Activated B cell treated with CpG ODN at 0.5 μM for 24 hours (primary cell): ENCODE data around the gene ARHGAP26. TPM values are rescaled to one million over a fixed set of nuclear protein-coding genes. Genes with fewer than 3 reads are reported as not detected.

Experiments
- ATAC-seq: fragments of 200-7000 bp; cut with Tn5 transposase; one replicate; pipeline ENCODE4 v1.10.0; 2021; ENCODE audit warnings: low read depth, mild to moderate bottlenecking, moderate library complexity
- CTCF ChIA-PET: fragments of 350-600 bp; sonication (Branson Sonifier 250); formaldehyde crosslinking; loops from one replicate; lab custom pipeline; 2021; ENCODE audit warnings: antibody characterized with exemption; lab: Charles Lee
- POLR2A ChIA-PET: fragments of 350-600 bp; sonication (Branson Sonifier 250); formaldehyde crosslinking; loops from one replicate; lab custom pipeline; 2021; ENCODE audit warnings: antibody characterized with exemption; lab: Charles Lee
- DNase-seq: peaks from one replicate; pipeline ENCODE4 v3.0.0; 2022
- H3K27ac Mint-ChIP-seq: one replicate; pipeline ENCODE4 v1.8.0; 2020; ENCODE audit warnings: mixed read lengths
- H3K27me3 Mint-ChIP-seq: one replicate; pipeline ENCODE4 v1.8.0; 2021; ENCODE audit warnings: mixed read lengths
- H3K36me3 Mint-ChIP-seq: one replicate; pipeline ENCODE4 v1.8.0; 2021; ENCODE audit warnings: low read depth, mixed read lengths
- H3K4me1 Mint-ChIP-seq: one replicate; pipeline ENCODE4 v1.8.0; 2021; ENCODE audit warnings: mixed read lengths
- H3K4me3 Mint-ChIP-seq: one replicate; pipeline ENCODE4 v1.8.0; 2020; ENCODE audit warnings: mild to moderate bottlenecking, mixed read lengths
- H3K9me3 Mint-ChIP-seq: one replicate; pipeline ENCODE4 v1.8.0; 2020; ENCODE audit warnings: mixed read lengths
- intact Hi-C: fragments of 100-400 bp; cut with micrococcal nuclease; formaldehyde crosslinking; loops from one replicate; pipeline ENCODE4 v1.15.1; 2024
- total RNA-seq: library from RNA; stranded (reverse); gene quantifications from 2 replicates; pipeline ENCODE4 v1.2.3, GENCODE V29; 2022
- TF ChIP-seq, protein P1 (sequence below): fragments of 200-600 bp; IDR thresholded peaks from one replicate; pipeline ENCODE4 v1.8.0; 2022; ENCODE audit warnings: antibody characterized with exemption, mild to moderate bottlenecking

Gene ARHGAP26
- total RNA-seq, 1 donor from 2014 or later: 20.9 TPM

DNA sequence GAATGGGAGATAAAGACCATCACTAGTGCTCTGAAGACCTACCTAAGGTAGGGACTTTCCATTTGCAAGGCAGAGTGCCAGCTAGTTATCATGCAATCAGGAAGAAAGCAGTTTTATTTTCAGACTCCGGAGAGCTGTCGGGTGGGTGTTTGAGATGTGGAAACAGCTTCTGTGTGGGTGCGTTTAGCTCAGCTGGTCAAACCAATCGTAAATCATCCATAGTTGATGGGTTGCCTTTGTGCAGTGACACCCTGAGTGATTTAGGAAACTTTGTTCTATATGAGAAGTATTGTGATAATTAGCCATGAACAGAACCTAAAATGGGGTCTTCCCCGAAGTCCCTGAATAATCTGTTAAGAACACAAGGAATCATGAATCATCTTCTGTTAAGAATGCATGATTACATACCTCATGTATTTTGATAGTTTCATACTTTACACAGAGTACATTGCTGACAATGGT, 284.3 kb downstream of the ARHGAP26 start:
- TF ChIP-seq, protein P1, sequence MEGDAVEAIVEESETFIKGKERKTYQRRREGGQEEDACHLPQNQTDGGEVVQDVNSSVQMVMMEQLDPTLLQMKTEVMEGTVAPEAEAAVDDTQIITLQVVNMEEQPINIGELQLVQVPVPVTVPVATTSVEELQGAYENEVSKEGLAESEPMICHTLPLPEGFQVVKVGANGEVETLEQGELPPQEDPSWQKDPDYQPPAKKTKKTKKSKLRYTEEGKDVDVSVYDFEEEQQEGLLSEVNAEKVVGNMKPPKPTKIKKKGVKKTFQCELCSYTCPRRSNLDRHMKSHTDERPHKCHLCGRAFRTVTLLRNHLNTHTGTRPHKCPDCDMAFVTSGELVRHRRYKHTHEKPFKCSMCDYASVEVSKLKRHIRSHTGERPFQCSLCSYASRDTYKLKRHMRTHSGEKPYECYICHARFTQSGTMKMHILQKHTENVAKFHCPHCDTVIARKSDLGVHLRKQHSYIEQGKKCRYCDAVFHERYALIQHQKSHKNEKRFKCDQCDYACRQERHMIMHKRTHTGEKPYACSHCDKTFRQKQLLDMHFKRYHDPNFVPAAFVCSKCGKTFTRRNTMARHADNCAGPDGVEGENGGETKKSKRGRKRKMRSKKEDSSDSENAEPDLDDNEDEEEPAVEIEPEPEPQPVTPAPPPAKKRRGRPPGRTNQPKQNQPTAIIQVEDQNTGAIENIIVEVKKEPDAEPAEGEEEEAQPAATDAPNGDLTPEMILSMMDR: no peak
- Mint-ChIP-seq H3K4me3 (peak overlapping the region; percentile 38), H3K27ac (peak overlapping the region; percentile 69), H3K4me1 (peaks cover 24% of the 10 kb centered on the region), H3K27me3 (no peaks in the 10 kb centered on the region), H3K36me3 (peaks cover 35% of the 10 kb centered on the region), H3K9me3 (no peaks in the 10 kb centered on the region)
- POLR2A ChIA-PET: interaction anchor here (0.6 kb wide), 1 partner anchor 30 kb away, joined by 3 read pairs; no protein-coding TSS in a partner anchor
- DNase-seq (no peak), ATAC-seq (peak; percentile 50)
- CTCF ChIA-PET: no interaction called here
- intact Hi-C loops: no loop called here

DNA sequence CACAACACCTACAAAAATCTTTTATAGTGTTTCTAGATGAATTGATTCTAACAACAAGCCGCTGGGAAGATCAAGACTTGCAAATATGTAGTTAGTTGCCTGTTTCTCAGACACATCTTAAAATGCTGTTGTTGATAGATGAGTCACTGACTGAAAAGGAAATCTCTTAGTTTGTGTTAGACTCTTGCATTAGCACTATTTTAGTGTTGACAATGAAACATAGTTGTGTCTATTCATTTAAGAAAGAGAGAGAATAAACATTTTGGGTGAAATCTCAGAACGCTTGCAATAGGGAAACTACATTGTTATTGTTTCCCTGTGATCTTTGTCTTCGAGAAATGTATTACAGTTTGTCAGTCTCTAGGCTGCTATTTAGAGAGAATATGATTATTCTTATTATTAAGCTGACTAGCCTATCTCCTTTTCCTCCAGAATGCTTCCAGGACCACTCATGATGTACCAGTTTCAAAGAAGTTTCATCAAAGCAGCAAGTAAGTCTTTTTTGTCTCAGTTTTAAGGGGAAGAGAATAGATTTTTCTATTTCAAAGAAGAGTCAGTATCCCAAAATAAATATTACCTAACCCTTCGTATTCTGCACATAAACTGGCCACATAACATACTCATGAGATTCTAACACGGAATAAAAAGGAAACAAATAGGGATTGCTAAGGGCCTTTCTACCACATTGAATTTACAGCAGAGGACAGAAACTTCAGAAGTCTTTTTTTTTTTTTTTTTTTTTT, 285.6 kb downstream of the ARHGAP26 start:
- CTCF ChIA-PET: no interaction called here
- TF ChIP-seq, protein P1: no peak

DNA sequence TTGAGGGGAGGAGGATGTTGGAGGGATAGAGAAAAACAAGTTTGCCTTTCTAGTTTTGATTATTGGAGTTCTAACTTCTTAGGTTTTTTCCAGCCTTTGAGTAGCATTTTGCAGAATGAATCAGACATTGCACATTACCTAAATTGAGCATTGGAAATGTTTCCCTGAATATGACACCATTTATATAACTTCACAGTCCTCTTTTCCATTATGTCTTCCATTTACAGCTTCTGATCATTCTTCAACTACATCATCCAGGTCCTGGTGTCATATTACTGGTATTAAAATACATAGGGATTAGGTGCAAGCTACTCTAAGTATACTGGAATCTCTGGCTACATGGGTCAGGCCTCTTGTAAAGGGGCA, 286.1 kb downstream of the ARHGAP26 start:
- no peaks in the 10 kb centered on the region for H3K9me3 Mint-ChIP-seq
- DNase-seq (no peak), ATAC-seq (no peak)
- intact Hi-C loops: no loop called here
- no peak overlapping the region for H3K27ac Mint-ChIP-seq
- H3K4me1 Mint-ChIP-seq: peaks cover 24% of the 10 kb centered on the region
- ChIA-PET CTCF (no interaction called here), POLR2A (no interaction called here)
- no peak overlapping the region for H3K4me3 Mint-ChIP-seq
- TF ChIP-seq, protein P1: no peak
- H3K27me3 Mint-ChIP-seq: no peaks in the 10 kb centered on the region
- peaks cover 35% of the 10 kb centered on the region for H3K36me3 Mint-ChIP-seq

More for the DNA sequence above, 285.6 kb downstream of the ARHGAP26 start:
- POLR2A ChIA-PET: no interaction called here
- ATAC-seq (no peak), DNase-seq (no peak)
- H3K4me1 Mint-ChIP-seq: peaks cover 24% of the 10 kb centered on the region
- H3K9me3 Mint-ChIP-seq: no peaks in the 10 kb centered on the region
- intact Hi-C loops: no loop called here
- no peak overlapping the region for H3K27ac Mint-ChIP-seq
- peaks cover 35% of the 10 kb centered on the region for H3K36me3 Mint-ChIP-seq
- no peaks in the 10 kb centered on the region for H3K27me3 Mint-ChIP-seq
- no peak overlapping the region for H3K4me3 Mint-ChIP-seq

DNA sequence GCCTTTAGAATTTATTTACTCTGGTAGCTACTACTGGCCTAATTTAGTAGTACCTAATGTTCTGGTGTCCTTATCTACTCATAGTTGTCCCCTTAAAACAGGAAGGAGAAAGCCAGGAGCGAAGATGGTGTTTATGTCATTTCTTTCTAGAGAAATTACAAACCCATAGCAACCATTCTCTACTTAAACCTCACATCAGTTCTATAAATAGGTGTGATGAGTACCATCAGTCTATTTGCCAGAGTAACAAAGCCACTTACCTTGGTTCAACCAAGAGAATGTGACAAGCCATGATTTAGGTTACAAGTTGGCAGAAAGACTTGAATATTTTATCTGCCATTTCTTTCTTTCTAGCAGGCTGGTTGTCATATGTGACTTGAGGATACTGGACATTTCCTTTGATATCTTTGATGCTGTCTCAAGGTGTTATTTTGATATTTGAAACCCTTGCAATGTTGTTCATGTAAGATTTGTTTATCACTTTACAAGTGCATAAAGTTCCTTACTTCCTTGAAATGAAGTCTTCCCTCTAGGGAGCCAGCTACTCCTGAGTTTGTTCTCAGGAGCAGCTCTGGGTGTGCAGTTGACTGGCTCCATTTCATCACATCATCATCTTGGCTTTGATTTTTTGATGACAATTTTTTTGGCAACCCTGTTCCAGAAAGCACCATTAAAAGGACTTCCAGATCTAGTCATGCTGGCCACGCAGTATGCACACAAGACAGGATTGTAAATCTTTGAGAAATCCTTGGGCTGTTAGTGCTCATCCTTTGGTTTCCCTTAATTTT, 286.8 kb downstream of the ARHGAP26 start:
- Mint-ChIP-seq H3K9me3 (no peaks in the 10 kb centered on the region), H3K27ac (no peak overlapping the region), H3K27me3 (no peaks in the 10 kb centered on the region), H3K4me1 (peaks cover 24% of the 10 kb centered on the region), H3K36me3 (peaks cover 35% of the 10 kb centered on the region), H3K4me3 (no peak overlapping the region)
- ATAC-seq (no peak), DNase-seq (no peak)
- ChIA-PET CTCF (interaction anchor here (1.0 kb wide), 1 partner anchor 44 kb away, joined by 3 read pairs; no protein-coding TSS in a partner anchor), POLR2A (no interaction called here)
- TF ChIP-seq, protein P1: no peak
- intact Hi-C loops: no loop called here

DNA sequence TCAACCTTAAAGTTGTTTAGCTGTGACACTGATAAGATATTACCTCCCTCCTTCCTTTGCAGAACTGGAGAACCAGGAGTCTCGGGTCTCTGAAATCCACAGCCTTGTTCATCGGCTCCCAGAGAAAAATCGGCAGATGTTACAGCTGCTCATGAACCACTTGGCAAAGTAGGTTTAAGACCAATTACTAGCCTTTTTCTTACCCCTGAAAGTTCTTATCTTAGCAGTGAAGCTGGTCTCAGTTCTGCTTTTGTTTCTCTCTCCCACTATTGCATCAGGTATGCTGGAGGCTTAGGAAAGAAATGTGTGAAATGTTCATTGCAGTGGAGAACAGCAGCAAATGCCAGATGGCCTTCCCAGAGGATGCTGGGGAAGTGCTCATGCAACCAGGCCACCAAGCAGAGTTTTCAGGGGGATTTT, 287.4 kb downstream of the ARHGAP26 start:
- no peaks in the 10 kb centered on the region for H3K9me3 Mint-ChIP-seq
- H3K4me1 Mint-ChIP-seq: peaks cover 24% of the 10 kb centered on the region
- intact Hi-C loops: no loop called here
- H3K4me3 Mint-ChIP-seq: no peak overlapping the region
- ChIA-PET CTCF (interaction anchor here (1.0 kb wide), 1 partner anchor 45 kb away, joined by 3 read pairs; no protein-coding TSS in a partner anchor), POLR2A (no interaction called here)
- DNase-seq (no peak), ATAC-seq (no peak)
- H3K36me3 Mint-ChIP-seq: peaks cover 35% of the 10 kb centered on the region
- H3K27me3 Mint-ChIP-seq: no peaks in the 10 kb centered on the region
- TF ChIP-seq, protein P1: no peak
- H3K27ac Mint-ChIP-seq: no peak overlapping the region
